ENCODE data around the gene DDIAS.

DNA sequence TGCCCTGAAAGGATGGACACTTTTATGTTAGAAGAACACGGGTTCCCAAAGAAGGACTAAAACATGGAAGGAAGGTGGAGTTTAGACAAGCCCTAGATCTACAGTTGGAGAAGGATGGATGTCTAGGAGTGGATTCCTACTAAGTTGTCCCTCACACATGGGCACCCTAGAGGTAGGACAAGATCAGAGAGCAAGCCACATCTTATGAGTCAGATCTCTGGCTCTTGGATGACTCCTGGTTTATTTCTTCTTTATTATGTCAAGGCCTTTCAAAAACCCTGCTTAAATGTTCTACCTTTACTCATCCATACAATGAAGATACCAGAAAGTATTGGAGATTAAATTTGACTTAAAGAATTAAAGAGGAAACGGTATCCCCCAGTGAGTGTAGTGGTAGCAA is 35.7 kb upstream of the DDIAS start:
- TF ChIP-seq MYC (IDR thresholded peaks at IDR 0.05; ENCODE audit: low read depth, low read length) (no peak), POLR2A (IDR thresholded peaks at IDR 0.05; ENCODE audit: low read depth, low read length) (no peak), POLR2AphosphoS5 (IDR thresholded peaks at IDR 0.05; ENCODE audit: insufficient read depth, low read depth, low read length) (no peak)
- TF ChIP-seq, protein P1, sequence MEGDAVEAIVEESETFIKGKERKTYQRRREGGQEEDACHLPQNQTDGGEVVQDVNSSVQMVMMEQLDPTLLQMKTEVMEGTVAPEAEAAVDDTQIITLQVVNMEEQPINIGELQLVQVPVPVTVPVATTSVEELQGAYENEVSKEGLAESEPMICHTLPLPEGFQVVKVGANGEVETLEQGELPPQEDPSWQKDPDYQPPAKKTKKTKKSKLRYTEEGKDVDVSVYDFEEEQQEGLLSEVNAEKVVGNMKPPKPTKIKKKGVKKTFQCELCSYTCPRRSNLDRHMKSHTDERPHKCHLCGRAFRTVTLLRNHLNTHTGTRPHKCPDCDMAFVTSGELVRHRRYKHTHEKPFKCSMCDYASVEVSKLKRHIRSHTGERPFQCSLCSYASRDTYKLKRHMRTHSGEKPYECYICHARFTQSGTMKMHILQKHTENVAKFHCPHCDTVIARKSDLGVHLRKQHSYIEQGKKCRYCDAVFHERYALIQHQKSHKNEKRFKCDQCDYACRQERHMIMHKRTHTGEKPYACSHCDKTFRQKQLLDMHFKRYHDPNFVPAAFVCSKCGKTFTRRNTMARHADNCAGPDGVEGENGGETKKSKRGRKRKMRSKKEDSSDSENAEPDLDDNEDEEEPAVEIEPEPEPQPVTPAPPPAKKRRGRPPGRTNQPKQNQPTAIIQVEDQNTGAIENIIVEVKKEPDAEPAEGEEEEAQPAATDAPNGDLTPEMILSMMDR (IDR thresholded peaks at IDR 0.05; ENCODE audit: extremely low read depth in 1 of 2, insufficient read depth in 1 of 2, low read depth in 1 of 2, low read length in 2 of 2): no peak
- TF ChIP-seq, protein P2, sequence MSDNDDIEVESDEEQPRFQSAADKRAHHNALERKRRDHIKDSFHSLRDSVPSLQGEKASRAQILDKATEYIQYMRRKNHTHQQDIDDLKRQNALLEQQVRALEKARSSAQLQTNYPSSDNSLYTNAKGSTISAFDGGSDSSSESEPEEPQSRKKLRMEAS (IDR thresholded peaks at IDR 0.05; ENCODE audit: insufficient read depth, insufficient read length): no peak
